ENCODE measurements around the gene PTGES2. TPM values are rescaled to one million over a fixed set of nuclear protein-coding genes. Genes with fewer than 3 reads are reported as not detected.

Gene PTGES2
- total RNA-seq, 1 donor from 2014 or later: 101 TPM

- H3K4me3 ChIP-seq: peak overlapping the region; percentile 40 to 48
- no peaks in the 10 kb centered on the region for H3K9me3 ChIP-seq
- DNase-seq (ENCODE audit: extremely low spot score in 2 of 2): no peak
- H3K4me1 ChIP-seq: peaks cover 87% of the 10 kb centered on the region
- no peaks in the 10 kb centered on the region for H3K27me3 ChIP-seq
- no peak for TF ChIP-seq POLR2AphosphoS5 (IDR thresholded peaks at IDR 0.05; ENCODE audit: insufficient read depth in 1 of 2, low read depth in 1 of 2)
- TF ChIP-seq CTCF (IDR thresholded peaks at IDR 0.05): no peak
- intact Hi-C loops (cut with DNase I): no loop called here
- H3K27ac ChIP-seq: peak overlapping the region; percentile 91
- peaks cover 0 to 30% of the 10 kb centered on the region in 2 donors for H3K36me3 ChIP-seq
These were observed 27.5 kb downstream of the PTGES2 start for GRCh38 chr9:128099932-128100491.

- Histone ChIP-seq H3K4me1 (peaks cover 92% of the 10 kb centered on the region), H3K36me3 (peaks cover 0 to 28% of the 10 kb centered on the region in 2 donors), H3K9me3 (no peaks in the 10 kb centered on the region), H3K27me3 (no peaks in the 10 kb centered on the region), H3K4me3 (peak overlapping the region; percentile 40 to 48), H3K27ac (peak overlapping the region; percentile 91)
- no peak for DNase-seq (ENCODE audit: extremely low spot score in 2 of 2)
- TF ChIP-seq POLR2AphosphoS5 (IDR thresholded peaks at IDR 0.05; ENCODE audit: insufficient read depth in 1 of 2, low read depth in 1 of 2) (no peak), CTCF (IDR thresholded peaks at IDR 0.05) (no peak), POLR2A (IDR thresholded peaks at IDR 0.05) (no peak)
- intact Hi-C loops (cut with DNase I): no loop called here
These were observed 28.1 kb downstream of the PTGES2 start for GRCh38 chr9:128099231-128099931.

GRCh38 chr9:128098297-128099230, 29.0 kb downstream of the PTGES2 start:
- intact Hi-C loops (cut with DNase I): no loop called here
- no peaks in the 10 kb centered on the region for H3K9me3 ChIP-seq
- H3K4me3 ChIP-seq: peak overlapping the region; percentile 40 to 48
- TF ChIP-seq POLR2AphosphoS5 (IDR thresholded peaks at IDR 0.05; ENCODE audit: insufficient read depth in 1 of 2, low read depth in 1 of 2): peak; percentile 92 to 98
- TF ChIP-seq POLR2A (IDR thresholded peaks at IDR 0.05): peak; percentile 31 to 91
- TF ChIP-seq CTCF (IDR thresholded peaks at IDR 0.05): no peak
- peak overlapping the region; percentile 91 for H3K27ac ChIP-seq
- H3K27me3 ChIP-seq: no peaks in the 10 kb centered on the region
- peaks cover 0 to 20% of the 10 kb centered on the region in 2 donors for H3K36me3 ChIP-seq
- H3K4me1 ChIP-seq: peaks cover 92% of the 10 kb centered on the region
- DNase-seq (ENCODE audit: extremely low spot score in 2 of 2): peak in 1 of 2 donors; percentile 99

- peak overlapping the region; percentile 27 to 48 for H3K4me3 ChIP-seq
- peak overlapping the region; percentile 91 for H3K27ac ChIP-seq
- intact Hi-C loops (cut with DNase I): no loop called here
- peaks cover 0 to 13% of the 10 kb centered on the region in 2 donors for H3K36me3 ChIP-seq
- H3K9me3 ChIP-seq: no peaks in the 10 kb centered on the region
- DNase-seq (ENCODE audit: extremely low spot score in 2 of 2): no peak
- TF ChIP-seq POLR2A (IDR thresholded peaks at IDR 0.05) (no peak), POLR2AphosphoS5 (IDR thresholded peaks at IDR 0.05; ENCODE audit: insufficient read depth in 1 of 2, low read depth in 1 of 2) (no peak), CTCF (IDR thresholded peaks at IDR 0.05) (no peak)
- H3K27me3 ChIP-seq: no peaks in the 10 kb centered on the region
- peaks cover 94% of the 10 kb centered on the region for H3K4me1 ChIP-seq
These were observed 29.8 kb downstream of the PTGES2 start for GRCh38 chr9:128097543-128098296.

Measured in vagina (tissue), 2 donors.